GM19023 (cell line): ENCODE data around the gene RRP1.

Source experiments
- ATAC-seq: cut with Tn5 transposase; IDR thresholded peaks from one replicate; pipeline ENCODE4 v1.9.1; 2021; ENCODE audit warnings: mild to moderate bottlenecking, moderate library complexity; ENCODE audit not compliant: unreplicated experiment

RRP1 gene, protein sequence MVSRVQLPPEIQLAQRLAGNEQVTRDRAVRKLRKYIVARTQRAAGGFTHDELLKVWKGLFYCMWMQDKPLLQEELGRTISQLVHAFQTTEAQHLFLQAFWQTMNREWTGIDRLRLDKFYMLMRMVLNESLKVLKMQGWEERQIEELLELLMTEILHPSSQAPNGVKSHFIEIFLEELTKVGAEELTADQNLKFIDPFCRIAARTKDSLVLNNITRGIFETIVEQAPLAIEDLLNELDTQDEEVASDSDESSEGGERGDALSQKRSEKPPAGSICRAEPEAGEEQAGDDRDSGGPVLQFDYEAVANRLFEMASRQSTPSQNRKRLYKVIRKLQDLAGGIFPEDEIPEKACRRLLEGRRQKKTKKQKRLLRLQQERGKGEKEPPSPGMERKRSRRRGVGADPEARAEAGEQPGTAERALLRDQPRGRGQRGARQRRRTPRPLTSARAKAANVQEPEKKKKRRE

GRCh38 chr21:43789276-43790009, at the start of gene RRP1:
TSS of gene RRP1 (plus strand) at chr21:43789577. CDS start at chr21:43789630, 53 bp downstream.
- ATAC-seq: peak; percentile 77

DNA sequence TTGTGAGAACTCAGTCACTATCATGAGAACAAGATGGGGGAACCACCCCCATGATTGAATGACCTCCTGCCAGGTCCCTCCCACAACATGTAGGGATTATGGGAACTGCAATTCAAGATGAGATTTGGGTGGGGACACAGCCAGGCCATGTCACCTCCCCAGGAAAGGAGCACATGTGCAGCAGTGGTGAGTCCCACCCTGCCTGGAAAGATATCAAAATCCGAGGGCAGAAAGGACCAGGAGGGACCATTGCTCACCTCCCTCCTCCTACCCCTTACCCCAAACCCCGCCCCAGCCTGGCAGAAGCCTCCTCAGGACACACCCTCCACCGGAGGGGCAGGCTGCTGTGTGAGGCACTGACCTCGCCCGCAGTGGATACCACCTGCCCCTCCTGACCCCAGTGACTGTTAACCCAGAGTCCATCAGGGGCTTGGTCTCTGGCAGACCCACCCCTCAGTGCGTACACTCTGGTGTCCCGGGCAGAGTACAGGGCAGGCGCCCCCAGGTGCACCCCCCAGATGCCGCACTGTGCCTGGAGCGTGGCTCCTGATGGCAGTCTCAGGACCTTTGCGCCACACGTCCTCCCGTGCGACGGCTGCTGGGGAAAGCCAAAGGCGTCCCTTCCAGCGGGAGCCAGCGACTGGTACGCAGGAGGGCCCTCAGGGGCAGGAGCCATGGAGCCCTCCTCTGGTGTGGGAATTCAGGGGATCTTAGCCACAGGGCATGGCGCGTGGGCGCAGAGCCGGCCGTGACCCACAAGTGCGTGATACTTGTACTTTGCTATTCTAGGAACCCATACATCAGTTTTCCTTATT, 49.5 kb upstream of the RRP1 start:
- ATAC-seq: no peak

GRCh38 chr21:43740497-43741156, 48.8 kb upstream of the RRP1 start:
- ATAC-seq: no peak

- ATAC-seq: no peak
Measured at GRCh38 chr21:43741423-43742096, 47.8 kb upstream of the RRP1 start.

GRCh38 chr21:43743947-43744346, 45.4 kb upstream of the RRP1 start:
- ATAC-seq: no peak

DNA sequence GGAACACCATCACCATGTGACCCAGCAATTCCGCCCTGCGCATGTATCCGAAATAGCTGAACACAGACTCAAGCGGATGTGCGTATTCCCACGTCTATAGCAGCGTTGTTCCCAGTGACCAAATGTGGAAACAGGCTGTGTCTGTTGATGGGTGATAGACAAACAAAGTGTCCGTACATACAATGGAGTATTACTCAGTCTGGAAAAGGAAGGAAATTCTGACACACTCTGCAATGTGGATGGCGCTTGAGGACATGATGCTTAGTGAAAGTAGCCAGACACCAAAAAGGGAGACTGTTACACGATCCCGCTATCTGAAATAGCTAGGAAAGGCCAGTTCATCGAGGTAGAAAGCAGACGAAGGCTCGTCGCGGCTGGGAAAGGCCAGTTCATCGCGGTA, 44.7 kb upstream of the RRP1 start:
- ATAC-seq: no peak

GRCh38 chr21:43745772-43746517, 43.4 kb upstream of the RRP1 start:
- ATAC-seq: no peak

- ATAC-seq: no peak
Measured at GRCh38 chr21:43748622-43749021, 40.8 kb upstream of the RRP1 start.

DNA sequence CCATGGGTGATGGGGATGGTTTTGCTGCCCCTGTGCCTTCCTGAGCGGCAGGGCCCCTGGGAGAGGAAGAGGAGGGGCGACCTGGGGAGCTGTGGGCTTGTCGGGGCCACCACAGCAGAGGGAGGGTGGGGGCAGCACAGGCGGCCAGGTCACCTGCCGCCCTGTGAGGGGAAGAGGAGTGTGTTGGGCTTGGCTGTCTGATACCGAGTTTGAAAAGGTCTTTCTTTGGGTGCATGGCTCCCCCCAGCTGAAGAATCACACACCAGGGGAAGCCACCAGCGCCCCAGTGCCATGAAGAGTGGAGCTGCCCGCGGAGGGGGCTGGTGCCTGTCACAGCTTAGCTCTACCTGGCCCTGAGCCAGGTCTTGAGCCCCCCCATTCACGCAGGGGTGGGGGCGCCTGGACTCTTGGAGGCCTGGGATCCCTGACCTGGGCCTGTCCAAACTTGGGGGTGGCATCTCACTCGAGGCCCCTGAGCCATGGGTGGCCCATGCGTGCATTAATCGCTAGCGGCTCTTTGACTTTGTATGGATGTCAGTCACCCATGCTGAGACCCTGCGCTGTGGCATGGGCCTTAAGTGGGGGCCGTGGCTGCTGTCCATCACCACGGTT, 39.6 kb upstream of the RRP1 start:
- ATAC-seq: no peak

GRCh38 chr21:43750339-43751033, 38.9 kb upstream of the RRP1 start:
- no peak for ATAC-seq

DNA sequence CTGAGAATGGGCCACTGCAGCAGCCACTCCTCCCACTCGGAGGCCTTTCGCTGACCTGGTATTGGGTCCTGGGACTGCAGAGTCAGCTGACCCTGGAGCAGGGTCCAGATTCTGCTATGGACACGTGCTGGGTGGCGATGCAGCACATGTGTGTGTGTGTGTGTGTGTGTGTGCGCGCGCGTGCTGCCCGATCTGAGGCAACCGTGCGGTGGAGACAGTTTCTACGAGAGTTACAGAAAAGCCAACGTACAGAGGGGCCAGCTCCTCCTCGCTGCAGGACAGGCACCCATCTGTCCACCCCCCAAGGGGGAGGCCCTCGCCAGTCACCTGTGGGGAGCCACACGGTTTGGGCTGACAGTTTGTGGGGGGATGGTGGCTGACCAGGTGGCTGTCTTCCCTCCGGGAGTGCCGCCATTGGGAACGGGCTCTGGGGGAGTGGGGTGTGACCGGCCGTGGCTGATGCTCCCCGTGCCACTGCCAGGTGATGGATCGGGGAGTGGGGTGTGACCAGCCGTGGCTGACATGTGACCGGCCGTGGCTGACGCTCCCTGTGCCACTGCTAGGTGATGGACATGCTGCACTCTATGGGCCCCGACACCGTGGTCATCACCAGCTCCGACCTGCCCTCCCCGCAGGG, 37.3 kb upstream of the RRP1 start:
- no peak for ATAC-seq

DNA sequence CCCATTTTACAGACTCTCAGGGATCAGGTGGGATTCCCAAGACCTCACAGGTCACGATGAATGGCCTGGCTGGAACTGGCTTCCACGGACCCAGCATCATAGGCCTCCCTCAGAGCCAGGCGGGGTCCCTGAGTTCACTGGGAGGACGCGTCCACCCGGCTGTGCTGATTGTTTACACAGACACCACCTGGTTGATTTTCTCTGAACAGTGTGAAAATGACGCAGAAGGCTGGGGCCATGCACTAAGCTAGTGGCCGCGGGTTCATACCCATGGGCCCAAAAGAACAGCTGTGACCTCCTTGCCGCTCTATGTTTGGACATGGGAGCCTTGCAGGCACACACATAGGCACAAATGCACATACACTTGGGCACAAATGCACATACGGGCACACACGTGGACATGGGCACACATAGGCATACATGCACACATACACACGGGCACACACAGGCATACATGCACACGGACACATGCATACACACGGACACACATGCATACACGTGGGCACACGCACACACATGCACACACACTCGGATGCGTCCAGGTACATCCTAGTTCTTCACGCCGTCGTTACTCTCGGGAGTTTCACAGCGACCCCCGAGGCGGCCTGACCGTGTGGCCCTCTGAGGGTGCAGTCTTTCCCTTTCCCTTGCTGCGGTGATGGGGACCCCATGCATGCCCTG, 36.5 kb upstream of the RRP1 start:
- ATAC-seq: no peak

GRCh38 chr21:43753439-43753799, 36.0 kb upstream of the RRP1 start:
- ATAC-seq: no peak

DNA sequence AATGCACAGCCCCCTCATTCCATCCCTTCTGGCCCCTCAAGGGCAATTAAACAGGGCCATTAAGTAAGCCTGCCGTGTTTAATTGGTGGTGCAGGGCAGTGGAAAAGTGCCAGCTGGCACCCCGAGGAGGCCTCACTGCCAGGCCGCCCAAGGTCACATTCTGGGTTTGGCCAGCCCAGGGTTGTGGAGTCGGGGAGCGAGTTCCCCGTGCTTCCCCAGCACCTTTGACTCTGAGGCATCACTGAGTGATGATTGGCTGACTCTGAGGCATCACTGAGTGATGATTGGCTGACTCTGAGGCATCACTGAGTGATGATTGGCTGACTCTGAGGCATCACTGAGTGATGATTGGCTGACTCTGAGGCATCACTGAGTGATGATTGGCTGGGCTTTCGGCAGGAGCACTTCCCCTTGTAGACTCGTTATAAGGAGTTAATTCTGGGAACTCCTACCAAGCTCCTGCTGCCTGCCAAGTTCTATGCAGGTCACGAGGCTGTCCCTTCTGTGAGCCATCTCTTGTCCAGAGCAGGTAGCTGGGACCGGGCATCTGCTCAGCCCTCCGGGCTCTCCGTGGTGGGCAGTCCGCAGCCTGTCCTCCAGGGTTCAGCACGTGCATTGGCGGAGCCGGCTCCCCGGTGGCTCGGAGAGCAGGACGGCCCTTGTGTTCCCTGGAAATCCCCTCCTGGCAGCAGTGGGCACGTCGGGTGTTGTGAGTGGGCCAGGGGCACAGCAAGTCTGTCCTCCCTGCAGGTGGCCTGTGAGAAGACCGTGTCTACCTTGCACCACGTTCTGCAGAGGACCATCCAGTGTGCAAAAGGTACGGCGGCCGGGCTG, 34.2 kb upstream of the RRP1 start:
- ATAC-seq: no peak

- no peak for ATAC-seq
Measured at GRCh38 chr21:43755820-43756594, 33.4 kb upstream of the RRP1 start.

- no peak for ATAC-seq
Measured at GRCh38 chr21:43757601-43758000, 31.8 kb upstream of the RRP1 start.
